ENCODE results near the gene OR11H1. TPM values are rescaled to one million over a fixed set of nuclear protein-coding genes. Genes with fewer than 3 reads are reported as not detected.

The OR11H1 gene
- total RNA-seq, result not detected in 2 replicates

GRCh38 chr22:15527892-15528291 lies at the start of gene OR11H1:
Gene OR11H1 (plus strand): TSS chr22:15528192. CDS start chr22:15528192, 0 bp downstream.

Other genes with a start within 250 kb of the OR11H1 start
- gene POTEH, start 161.8 kb downstream of the OR11H1 start, total RNA-seq, result not detected in 2 replicates

Data from cardiac atrium fibroblast (primary cell).